Endothelial cell of umbilical vein (primary cell): Measurements from ENCODE around the gene MYL2. TPM values are rescaled to one million over a fixed set of nuclear protein-coding genes. Genes with fewer than 3 reads are reported as not detected.

Experiments used
- BruUV-seq: library from RNA; stranded (reverse); fragments of 400-500 nt; replicated peaks from 2 replicates; lab custom pipeline; 2021; lab: Mats Ljungman, UMichigan
- CTCF ChIA-PET: fragments of 300-600, 350-600 bp; sonication (Branson Sonifier 250); formaldehyde crosslinking; loops from one replicate; lab custom pipeline; 2021; ENCODE audit warnings: antibody characterized with exemption, inconsistent platforms; lab: Charles Lee
- POLR2A ChIA-PET: fragments of 300-600, 350-600 bp; sonication (Branson Sonifier 250); formaldehyde crosslinking; loops from one replicate; lab custom pipeline; 2021; ENCODE audit warnings: antibody characterized with exemption, inconsistent platforms; lab: Charles Lee
- DNase-seq: peaks from one replicate; pipeline ENCODE4 v3.0.0-alpha.2; 2011; ENCODE audit warnings: low read depth, low spot score
- FAIRE-seq: peaks from 2 replicates; lab custom pipeline; 2011; peaks lifted over from hg19 to GRCh38; lab: Jason Lieb, UNC
- H2AFZ ChIP-seq: 2 replicates; pipeline ENCODE4 v1.6.0; 2012; ENCODE audit warnings: low read depth, low read length, control low read depth, inconsistent platforms
- H3K27ac ChIP-seq: 2 replicates; pipeline ENCODE4 v1.5.1; 2011; ENCODE audit warnings: low read depth, mild to moderate bottlenecking, control low read depth, low read length, moderate library complexity; ENCODE audit not compliant: insufficient read depth
- H3K27me3 ChIP-seq, 2 experiments: 2 replicates each; pipeline versions ENCODE4 v1.6.0 to v1.6.1; 2011; ENCODE audit warnings: low read length in 2 of 2, mixed read lengths in 1 of 2; ENCODE audit not compliant: control insufficient read depth in 2 of 2, insufficient read depth in 2 of 2
- H3K36me3 ChIP-seq, 2 experiments: 2 replicates in 1 of 2; 3 replicates in 1 of 2; pipeline ENCODE4 v1.5.1; 2011; ENCODE audit warnings: low read length in 2 of 2, mild to moderate bottlenecking in 1 of 2, moderate library complexity in 1 of 2; ENCODE audit not compliant: control insufficient read depth in 2 of 2, insufficient read depth in 2 of 2; ENCODE audit errors: extremely low read depth in 1 of 2
- H3K4me1 ChIP-seq: 3 replicates; pipeline ENCODE4 v1.5.1; 2011; ENCODE audit warnings: mild to moderate bottlenecking, low read length; ENCODE audit not compliant: control insufficient read depth, insufficient read depth; ENCODE audit errors: extremely low read depth
- H3K4me2 ChIP-seq: 2 replicates; pipeline ENCODE4 v1.6.1; 2011; ENCODE audit warnings: low read length, control low read depth, mixed read lengths; ENCODE audit not compliant: insufficient read depth
- H3K4me3 ChIP-seq, 3 experiments: fragments of 200-600 bp in 1 of 3; sonication (generic), shearing (Covaris generic) in 1 of 3; replicated peaks in 1 of 3; 2 replicates each; pipeline ENCODE4 v1.5.1; 2011 to 2016; ENCODE audit warnings: control low read depth in 3 of 3, low read length in 3 of 3, mild to moderate bottlenecking in 2 of 3, inconsistent platforms in 1 of 3, low read depth in 1 of 3, moderate library complexity in 1 of 3; ENCODE audit not compliant: insufficient read depth in 1 of 3
- H3K79me2 ChIP-seq: 2 replicates; pipeline ENCODE4 v1.6.0; 2012; ENCODE audit warnings: low read length, inconsistent platforms; ENCODE audit not compliant: control insufficient read depth, insufficient read depth
- H3K9ac ChIP-seq: replicated peaks from 2 replicates; pipeline ENCODE3; 2011; ENCODE audit warnings: low read length, control low read depth; ENCODE audit not compliant: insufficient read depth; ENCODE audit errors: extremely low read depth
- H3K9me1 ChIP-seq: replicated peaks from 3 replicates; pipeline ENCODE4 v1.6.0; 2011; ENCODE audit warnings: mild to moderate bottlenecking, low read length; ENCODE audit not compliant: control insufficient read depth, insufficient read depth; ENCODE audit errors: extremely low read depth
- H3K9me3 ChIP-seq: replicated peaks from 2 replicates; pipeline ENCODE4 v1.5.1; 2012; ENCODE audit warnings: low read length, inconsistent platforms; ENCODE audit not compliant: control insufficient read depth, insufficient read depth
- H4K20me1 ChIP-seq: replicated peaks from 2 replicates; pipeline ENCODE3; 2011; ENCODE audit warnings: mild to moderate bottlenecking, low read length; ENCODE audit not compliant: control insufficient read depth, insufficient read depth; ENCODE audit errors: extremely low read depth
- EZH2 ChIP-seq: IDR thresholded peaks from 2 replicates; pipeline ENCODE4 v1.6.1; 2012; ENCODE audit warnings: borderline replicate concordance, low read depth, mild to moderate bottlenecking, moderate library complexity, low read length, inconsistent platforms; ENCODE audit not compliant: severe bottlenecking
- GATA2 ChIP-seq: IDR thresholded peaks from 2 replicates; pipeline ENCODE4 v1.7.0; 2011; ENCODE audit warnings: low read depth, mild to moderate bottlenecking, moderate library complexity, mixed read lengths, low read length; ENCODE audit not compliant: insufficient read length, insufficient read depth
- JUN ChIP-seq: IDR thresholded peaks from 2 replicates; pipeline ENCODE4 v1.6.1; 2011; ENCODE audit warnings: borderline replicate concordance, low read depth; ENCODE audit not compliant: insufficient read length, insufficient read depth
- MYC ChIP-seq: IDR thresholded peaks from one replicate; pipeline ENCODE4 v1.6.1; 2011; ENCODE audit warnings: mild to moderate bottlenecking, low read depth, low read length
- POLR2AphosphoS5 ChIP-seq: IDR thresholded peaks from 2 replicates; pipeline ENCODE4 v1.6.1; 2012; ENCODE audit warnings: low read depth, mild to moderate bottlenecking, control low read depth, low read length, moderate library complexity; ENCODE audit not compliant: insufficient read depth
- dilution Hi-C: fragments of 300-500 bp; cut with MboI; formaldehyde crosslinking; loops from one replicate; pipeline ENCODE4 v1.15.0; 2019; ENCODE audit warnings: low sequenced_read_pairs; ENCODE audit not compliant: extremely low pct_ligation_motif_present
- intact Hi-C: fragments of 100-400 bp; cut with micrococcal nuclease; formaldehyde crosslinking; loops from one replicate; pipeline ENCODE4 v1.10.0; 2022
- polyA plus RNA-seq, 4 experiments: library from polyadenylated mRNA; depleted of rRNA in 3 of 4; stranded (reverse) in 3 of 4; unstranded in 1 of 4; fragments of >200 nt; gene quantifications; 2 replicates each; pipeline versions ENCODE4 v1.2.1 to v1.2.3, GENCODE V29; 2011 to 2012; ENCODE audit warnings: missing spikeins in 1 of 4
- total RNA-seq: library from RNA; stranded (reverse); gene quantifications from 2 replicates; pipeline ENCODE4 v1.2.3, GENCODE V29; 2021
- TF ChIP-seq, protein P1 (sequence below), 2 donors: IDR thresholded peaks; 1 replicate in 1 of 2; 2 replicates in 1 of 2; pipeline ENCODE4 v1.5.1; 2011; ENCODE audit warnings: low read length in 2 of 2, mild to moderate bottlenecking in 2 of 2, moderate library complexity in 2 of 2, control low read depth in 1 of 2, inconsistent platforms in 1 of 2, low read depth in 1 of 2; ENCODE audit not compliant: insufficient read depth in 1 of 2; ENCODE audit errors: extremely low read depth in 1 of 2
- TF ChIP-seq, protein P2 (sequence below): IDR thresholded peaks from 2 replicates; pipeline ENCODE4 v1.6.1; 2011; ENCODE audit not compliant: insufficient read depth, insufficient read length

MYL2 gene
- total and polyA plus RNA-seq, 2 donors (not counting 3 experiments of a cell fraction or from before 2014, with no cell fraction given), result 0.93 TPM; not detected in 1

DNA sequence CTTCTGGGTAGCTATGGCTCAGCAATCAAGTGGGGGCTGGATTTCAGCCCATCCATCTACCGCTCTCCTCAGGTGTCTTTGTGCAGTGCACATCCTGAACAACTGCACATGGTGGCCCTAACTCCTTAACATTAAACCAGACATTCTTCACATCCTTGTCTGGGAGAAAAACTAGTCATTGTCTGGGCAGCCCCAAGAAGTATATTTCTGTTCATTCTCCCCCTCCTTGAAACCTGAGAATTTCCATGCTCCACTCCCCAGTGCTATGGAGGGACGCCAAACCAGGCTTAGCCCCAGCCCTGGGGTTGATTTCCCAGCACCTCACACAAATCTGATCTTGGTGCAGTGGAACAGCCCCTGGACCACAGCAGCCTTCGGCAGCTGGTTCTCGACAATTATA lies 13.4 kb downstream of the MYL2 start:
- H3K36me3 ChIP-seq, result no peaks in the 10 kb centered on the region

More for the DNA sequence above, 13.4 kb downstream of the MYL2 start:
- FAIRE-seq (no peak), DNase-seq (no peak)
- no peak overlapping the region for H3K9ac ChIP-seq
- intact Hi-C loops, result no loop called here
- no peaks in the 10 kb centered on the region for H3K9me1 ChIP-seq
- no peaks in the 10 kb centered on the region for H3K4me1 ChIP-seq
- H3K79me2 ChIP-seq, result no peaks in the 10 kb centered on the region
- no peak overlapping the region for H3K4me2 ChIP-seq
- POLR2A ChIA-PET, result no interaction called here
- BruUV-seq, result no TSS peak
- dilution Hi-C loops, result no loop called here
- H4K20me1 ChIP-seq, result no peaks in the 10 kb centered on the region
- no peak overlapping the region for H2AFZ ChIP-seq
- H3K4me3 ChIP-seq, result no peak overlapping the region
- H3K9me3 ChIP-seq, result no peaks in the 10 kb centered on the region
- CTCF ChIA-PET, result interaction anchor here (1.0 to 1.2 kb wide), 2 partner anchors 11 to 19 kb away, joined by 3 read pairs; no protein-coding TSS in a partner anchor
- peaks cover 0 to 2% of the 10 kb centered on the region in 2 experiments for H3K27me3 ChIP-seq
- H3K27ac ChIP-seq, result no peak overlapping the region
- TF ChIP-seq, protein P1, sequence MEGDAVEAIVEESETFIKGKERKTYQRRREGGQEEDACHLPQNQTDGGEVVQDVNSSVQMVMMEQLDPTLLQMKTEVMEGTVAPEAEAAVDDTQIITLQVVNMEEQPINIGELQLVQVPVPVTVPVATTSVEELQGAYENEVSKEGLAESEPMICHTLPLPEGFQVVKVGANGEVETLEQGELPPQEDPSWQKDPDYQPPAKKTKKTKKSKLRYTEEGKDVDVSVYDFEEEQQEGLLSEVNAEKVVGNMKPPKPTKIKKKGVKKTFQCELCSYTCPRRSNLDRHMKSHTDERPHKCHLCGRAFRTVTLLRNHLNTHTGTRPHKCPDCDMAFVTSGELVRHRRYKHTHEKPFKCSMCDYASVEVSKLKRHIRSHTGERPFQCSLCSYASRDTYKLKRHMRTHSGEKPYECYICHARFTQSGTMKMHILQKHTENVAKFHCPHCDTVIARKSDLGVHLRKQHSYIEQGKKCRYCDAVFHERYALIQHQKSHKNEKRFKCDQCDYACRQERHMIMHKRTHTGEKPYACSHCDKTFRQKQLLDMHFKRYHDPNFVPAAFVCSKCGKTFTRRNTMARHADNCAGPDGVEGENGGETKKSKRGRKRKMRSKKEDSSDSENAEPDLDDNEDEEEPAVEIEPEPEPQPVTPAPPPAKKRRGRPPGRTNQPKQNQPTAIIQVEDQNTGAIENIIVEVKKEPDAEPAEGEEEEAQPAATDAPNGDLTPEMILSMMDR (IDR thresholded peaks at IDR 0.05; ENCODE audit: extremely low read depth in 1 of 2, insufficient read depth in 1 of 2, low read depth in 1 of 2, low read length in 2 of 2), result no peak
- TF ChIP-seq EZH2, result no peak
- TF ChIP-seq GATA2, result no peak
- TF ChIP-seq POLR2AphosphoS5, result no peak
- TF ChIP-seq, protein P2, sequence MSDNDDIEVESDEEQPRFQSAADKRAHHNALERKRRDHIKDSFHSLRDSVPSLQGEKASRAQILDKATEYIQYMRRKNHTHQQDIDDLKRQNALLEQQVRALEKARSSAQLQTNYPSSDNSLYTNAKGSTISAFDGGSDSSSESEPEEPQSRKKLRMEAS, result no peak
- TF ChIP-seq JUN, result no peak
- no peak for TF ChIP-seq MYC
